GM19455 (cell line): ENCODE results near the gene PKP4.
"Not testable (repeated sequence)": the region's sequence is repeated elsewhere in the genome, so short reads cannot be mapped to it uniquely, and the experiment has no call there.

Experiments used
- ATAC-seq: cut with Tn5 transposase; IDR thresholded peaks from one replicate; pipeline ENCODE4 v1.9.1; 2021; ENCODE audit not compliant: unreplicated experiment

The PKP4 gene

GRCh38 chr2:158676295-158676694 lies 219.5 kb downstream of the PKP4 start:
- ATAC-seq = no peak

GRCh38 chr2:158676696-158677095 lies 219.9 kb downstream of the PKP4 start:
- ATAC-seq = no peak

DNA sequence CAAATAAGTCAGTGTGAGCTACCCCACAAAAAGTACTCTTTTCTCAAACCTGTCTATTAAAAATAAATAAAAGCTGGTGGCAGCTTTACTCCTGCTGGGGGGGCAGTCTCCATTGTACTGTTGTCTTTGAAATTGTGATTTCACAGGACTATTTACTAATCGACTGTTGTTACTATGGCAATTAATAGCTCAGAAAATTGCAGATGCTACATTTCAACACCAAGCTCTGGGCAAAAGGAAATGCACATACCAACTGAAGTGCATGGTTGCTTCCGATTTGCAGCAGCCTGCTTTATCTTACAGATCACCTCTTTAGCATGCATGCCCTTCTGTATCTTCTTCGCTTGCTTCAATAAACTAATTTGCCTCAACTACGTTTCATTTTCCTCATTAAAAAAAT lies 220.8 kb downstream of the PKP4 start:
- no peak for ATAC-seq

DNA sequence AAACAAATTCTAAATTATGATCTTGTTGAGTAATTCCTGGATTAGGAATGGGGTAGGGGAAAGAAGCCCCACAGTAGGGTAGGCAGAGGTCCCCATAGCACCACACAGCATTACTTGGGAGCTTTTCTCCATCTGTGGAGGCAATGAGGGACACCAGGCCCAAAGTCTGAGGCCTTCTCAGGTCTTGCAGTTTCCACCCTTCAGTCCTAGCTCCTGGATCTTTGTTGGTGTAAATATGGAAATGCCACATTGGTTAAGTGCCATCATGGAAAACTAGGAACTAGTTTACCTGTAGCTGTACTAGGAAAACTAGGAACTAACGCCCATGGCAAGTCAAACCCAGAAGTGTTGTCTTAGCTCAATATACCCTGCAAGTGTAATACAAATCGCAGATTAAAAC lies 225.1 kb downstream of the PKP4 start:
- ATAC-seq = no peak

- no peak for ATAC-seq
Observed at GRCh38 chr2:158685646-158686045, 228.9 kb downstream of the PKP4 start.

DNA sequence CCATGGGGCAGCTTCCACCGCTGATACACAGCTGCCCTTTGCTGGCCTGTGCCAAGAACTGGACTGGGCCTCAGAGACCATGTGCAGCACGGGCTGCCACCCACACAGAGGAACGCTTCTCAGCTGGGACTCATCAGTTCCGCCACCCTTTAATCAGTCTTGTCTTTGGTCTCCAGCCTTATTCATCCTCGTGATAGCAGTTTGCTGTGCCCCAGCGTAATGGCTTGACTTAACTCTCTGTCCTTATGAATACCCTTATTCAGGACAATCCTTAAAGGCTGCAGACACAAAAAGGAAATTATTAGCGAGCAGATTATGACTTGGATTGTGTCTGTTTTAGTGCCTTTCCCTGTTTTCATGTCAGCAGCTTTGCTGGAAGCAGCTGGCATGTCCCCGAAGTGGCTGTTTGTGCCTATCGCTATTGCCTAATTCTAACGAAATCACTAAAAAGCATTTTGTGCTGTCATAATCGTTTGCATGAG lies 229.5 kb downstream of the PKP4 start:
- no peak for ATAC-seq

GRCh38 chr2:158687315-158687714 lies 230.6 kb downstream of the PKP4 start:
- ATAC-seq = no peak

DNA sequence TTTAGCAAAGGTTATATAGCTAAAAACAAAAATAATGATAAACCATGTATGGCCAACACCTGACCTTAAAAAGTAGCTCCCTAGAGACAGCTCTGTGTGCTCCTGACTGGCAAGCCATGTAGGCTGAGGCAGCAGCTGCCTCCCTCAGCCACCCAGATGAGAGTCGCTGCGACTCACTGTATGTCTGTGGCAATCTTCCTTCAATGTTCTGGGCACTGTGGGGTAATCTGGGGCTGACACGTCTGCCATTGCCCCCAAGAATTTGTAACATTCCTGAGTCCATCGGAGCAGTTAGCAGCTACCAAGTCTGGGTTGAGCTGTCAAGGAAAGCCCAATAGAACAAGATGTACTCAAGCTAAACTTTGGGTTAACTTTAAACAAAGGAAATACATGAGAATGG lies 232.0 kb downstream of the PKP4 start:
- ATAC-seq = no peak

DNA sequence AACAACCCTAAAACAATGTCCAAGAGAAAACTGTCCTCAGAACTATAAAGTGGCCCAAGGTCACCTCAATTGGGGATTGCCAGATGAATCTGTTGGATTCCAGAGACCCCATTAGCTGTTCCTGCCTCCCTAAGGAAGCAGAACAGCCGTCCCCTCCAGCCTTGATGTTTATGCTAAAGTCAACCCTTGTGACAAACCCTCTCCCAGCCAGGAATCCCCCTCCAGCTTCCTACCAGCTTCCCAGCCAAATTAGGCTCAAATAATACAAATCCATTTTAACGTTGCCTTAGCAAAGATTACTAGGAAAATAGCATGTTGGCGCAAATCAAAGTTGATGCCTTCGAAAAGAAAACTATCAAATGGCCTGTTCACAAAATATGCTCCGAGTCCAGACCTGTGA lies 232.6 kb downstream of the PKP4 start:
- ATAC-seq = no peak

GRCh38 chr2:158690823-158691222 lies 234.1 kb downstream of the PKP4 start:
- no peak for ATAC-seq

GRCh38 chr2:158691619-158692018 lies 234.9 kb downstream of the PKP4 start:
- ATAC-seq = no peak

DNA sequence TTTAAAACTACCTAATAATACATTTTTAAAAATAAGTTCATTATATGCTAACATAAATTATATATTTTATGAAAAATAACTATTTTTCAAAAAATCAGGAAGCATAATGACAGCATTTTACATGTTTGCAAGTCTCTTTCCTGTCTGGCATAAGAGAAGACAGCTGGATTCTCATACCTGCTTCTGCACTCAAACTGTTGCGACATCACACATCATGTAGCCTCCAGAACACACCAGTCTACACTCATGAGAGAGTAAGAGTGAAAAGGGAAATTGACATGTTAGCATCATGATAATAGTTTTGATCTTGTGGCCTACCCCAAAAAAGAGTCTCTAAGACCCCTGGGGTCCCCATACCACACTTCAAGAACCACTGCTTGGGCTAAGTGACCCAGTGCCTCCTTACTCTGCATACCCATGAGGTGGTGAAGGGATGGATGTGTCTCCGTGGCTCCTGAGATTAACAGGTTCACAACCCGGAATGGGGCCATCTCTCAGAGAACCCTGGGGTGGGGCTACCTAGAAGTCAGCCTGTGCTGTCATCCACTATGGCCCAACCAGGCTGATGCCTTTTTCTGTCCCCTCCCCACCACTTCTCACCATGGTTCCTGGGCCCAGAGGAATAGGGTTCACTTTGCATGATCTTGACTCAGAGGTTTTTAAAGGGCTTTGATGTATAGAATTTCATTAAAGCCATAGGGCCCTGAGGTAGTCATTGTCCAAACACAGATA lies 235.8 kb downstream of the PKP4 start:
- no peak for ATAC-seq

DNA sequence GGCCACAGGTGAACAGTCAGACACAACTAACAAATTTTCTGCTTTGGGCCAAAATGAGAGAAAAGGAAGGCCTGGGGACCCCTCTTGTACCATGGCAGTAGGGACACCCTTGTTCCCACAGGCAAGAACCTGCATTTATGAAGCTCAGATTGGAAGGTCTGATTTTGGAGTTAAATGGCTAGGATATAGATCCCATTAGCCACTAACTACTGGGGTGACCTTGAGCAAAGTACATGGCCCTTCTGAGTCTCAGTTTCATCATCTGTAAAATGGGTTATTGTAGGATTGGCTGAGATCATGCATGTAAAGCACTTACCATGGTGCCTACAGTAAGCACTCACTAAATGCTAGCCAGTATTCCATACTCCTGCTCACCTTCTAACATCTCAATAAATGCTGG lies 236.7 kb downstream of the PKP4 start:
- no peak for ATAC-seq

DNA sequence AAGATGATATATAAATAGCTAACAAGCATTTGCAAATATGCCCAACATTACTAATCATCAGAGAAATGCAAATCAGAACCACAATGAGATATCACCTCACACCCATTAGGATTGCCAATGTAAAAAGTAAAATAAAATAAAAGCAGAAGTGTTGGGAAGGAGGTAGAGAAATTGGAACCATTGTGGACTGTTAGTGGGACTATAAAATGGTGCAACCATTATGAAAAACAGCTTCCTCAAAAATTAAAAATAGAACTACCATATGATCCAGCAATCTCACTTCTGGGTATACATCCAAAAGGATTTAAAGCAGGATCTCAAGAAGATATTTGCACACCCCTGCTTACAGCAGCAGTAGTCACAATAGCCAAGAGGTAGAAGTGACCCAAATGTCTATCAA lies 238.6 kb downstream of the PKP4 start:
- no peak for ATAC-seq

DNA sequence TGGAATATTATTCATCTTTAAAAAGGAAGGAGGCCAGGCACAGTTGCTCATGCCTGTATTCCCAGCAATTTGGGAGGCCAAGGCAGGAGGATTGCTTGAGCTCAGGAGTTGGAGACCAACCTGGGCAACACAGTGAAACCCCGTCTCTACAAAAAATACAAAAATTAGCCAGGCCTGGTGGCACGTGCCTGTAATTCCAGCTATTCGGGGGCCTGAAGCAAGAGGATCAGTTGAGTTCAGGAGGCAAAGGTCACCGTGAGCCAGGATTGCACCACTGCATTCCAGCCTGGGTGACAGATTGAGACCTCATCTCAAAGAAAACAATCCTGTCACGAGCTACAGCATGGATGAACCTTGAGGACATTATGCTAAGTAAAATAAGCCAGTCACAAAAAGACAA lies 239.0 kb downstream of the PKP4 start:
- ATAC-seq = not testable (repeated sequence)

DNA sequence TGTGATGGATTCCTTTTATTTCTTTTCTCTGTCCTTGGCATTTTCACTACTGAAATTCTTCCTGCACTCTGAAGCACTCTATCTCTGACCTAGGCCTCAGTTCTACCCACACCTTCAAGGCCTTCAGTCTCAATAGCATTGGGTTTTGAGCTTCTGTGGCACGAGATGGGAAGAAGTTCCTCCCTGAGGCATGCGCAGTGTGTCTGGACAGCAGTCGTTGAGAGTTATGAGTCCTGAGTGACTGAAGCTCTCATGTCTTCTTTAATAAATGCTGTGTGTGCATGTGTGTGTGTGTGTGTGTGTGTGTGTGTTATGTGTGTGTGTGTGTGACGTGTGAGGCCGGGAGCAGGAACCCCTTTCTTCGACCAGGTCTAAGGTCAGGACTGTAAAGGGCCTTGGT lies 242.6 kb downstream of the PKP4 start:
- ATAC-seq = no peak

DNA sequence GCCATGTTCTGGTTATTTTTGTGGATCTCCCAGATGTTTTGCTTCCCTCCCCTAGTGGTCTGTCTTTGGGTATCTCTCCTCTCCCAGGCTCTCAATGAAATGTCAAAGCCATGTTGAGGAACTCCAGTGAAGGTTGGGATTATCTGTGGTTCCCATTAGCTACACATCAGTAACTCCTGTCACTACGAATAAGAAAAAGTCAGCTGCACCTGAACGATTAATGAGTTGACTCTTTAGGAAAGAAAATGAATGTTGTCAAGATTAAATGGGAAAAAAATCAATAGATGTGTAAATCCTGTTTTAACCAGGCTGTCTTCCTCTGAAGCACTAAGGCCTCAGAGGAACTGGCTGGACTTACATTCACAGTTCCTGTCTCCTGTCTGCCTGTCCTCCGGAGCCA lies 244.3 kb downstream of the PKP4 start:
- no peak for ATAC-seq

DNA sequence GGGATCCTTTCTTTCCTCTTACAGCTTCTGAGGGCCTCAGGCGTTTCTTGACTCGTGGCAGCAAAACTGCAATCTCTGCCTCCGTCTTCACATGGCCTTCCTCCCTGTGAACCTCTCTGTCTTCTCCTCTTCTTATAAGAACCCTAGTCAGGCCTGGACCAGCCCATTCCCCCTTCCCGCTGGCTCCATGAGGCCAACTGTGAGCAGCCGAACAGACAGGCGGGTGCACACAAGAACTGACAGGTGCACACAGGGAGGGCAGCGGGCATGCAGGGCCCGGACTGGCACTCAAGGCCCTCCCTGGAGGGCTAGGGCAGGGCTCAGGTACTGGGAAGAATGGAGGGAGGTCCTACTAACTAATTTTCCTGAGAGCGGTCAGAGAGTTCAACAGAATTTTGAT lies 246.0 kb downstream of the PKP4 start:
- no peak for ATAC-seq

DNA sequence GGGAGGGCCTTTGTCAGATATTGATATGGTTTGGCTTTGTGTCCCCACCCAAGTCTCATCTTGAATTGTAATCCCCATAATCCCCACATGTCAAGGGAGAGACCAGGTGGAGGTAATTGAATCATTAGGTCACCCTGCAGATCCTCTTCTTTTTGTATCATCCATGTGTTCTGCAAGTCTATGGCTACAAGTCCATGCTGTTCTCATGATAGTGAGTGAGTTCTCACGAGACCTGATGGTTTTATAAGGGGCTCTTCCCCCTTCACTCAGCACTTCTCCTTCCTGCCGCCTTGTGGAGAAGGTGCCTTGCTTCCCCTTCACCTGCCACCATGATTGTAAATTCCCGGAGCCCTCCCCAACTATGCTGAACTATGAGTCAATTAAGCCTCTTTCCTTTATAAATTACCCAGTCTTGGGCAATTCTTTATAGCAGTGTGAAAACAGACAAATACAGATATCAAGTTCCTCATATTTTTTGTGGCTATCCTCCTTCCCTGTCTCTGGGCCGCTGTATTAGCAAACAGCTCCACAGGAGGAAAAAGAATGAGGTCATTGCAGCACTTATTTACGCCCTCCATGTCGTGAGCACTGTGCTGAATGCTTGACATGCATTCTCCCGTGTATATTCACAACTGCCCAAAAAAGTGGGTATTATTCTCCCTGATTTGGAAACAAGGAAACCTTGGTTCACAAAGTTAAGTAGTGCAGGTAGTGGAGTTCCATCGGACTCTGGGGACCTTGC lies 248.1 kb downstream of the PKP4 start:
- ATAC-seq = not testable (repeated sequence)

DNA sequence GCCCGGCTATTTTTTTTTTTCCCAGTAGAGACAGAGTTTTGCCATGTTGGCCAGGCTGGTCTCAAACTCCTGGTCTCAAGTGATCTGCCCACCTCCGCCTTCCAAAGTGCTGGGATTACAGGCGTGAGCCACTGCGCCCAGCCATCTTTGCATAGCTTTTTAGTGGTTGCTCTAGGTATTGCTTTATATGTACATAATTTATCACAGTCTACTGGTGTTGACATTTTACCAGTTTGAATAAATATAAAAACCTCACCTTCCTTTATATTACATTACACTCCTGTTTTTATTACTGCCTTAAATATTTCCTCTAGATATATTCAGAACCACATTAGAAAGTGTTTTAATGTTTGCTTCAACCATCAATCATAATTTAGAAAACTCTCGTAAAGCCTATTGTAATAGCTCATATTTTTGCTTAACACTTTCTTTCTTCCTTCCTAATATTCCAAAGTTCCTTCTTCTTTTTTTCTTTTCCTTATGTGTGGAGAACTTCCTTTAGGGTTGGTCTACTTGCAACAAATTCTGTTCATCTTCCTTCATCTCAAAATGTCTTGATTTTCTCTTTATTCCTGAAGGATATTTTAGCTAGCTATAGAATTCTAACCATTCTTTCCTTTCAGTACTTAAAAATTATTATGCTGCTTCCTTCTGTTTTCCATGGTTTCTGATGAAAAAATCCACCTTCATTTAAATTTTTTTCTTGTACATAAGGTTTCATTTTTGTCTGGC lies 256.2 kb downstream of the PKP4 start:
- ATAC-seq = no peak

- no peak for ATAC-seq
Observed at GRCh38 chr2:158713523-158714138, 256.9 kb downstream of the PKP4 start.
